SH-SY5Y (cell line): ENCODE data around the gene CLIP2.

Source experiments
- GATA2 ChIP-seq: IDR thresholded peaks from 2 replicates; pipeline ENCODE4 v1.6.1; 2011; ENCODE audit warnings: mild to moderate bottlenecking, low read depth, low read length
- GATA3 ChIP-seq: IDR thresholded peaks from 2 replicates; pipeline ENCODE4 v1.6.1; 2011; ENCODE audit warnings: low read depth, mild to moderate bottlenecking, low read length, moderate library complexity

CLIP2 gene

DNA sequence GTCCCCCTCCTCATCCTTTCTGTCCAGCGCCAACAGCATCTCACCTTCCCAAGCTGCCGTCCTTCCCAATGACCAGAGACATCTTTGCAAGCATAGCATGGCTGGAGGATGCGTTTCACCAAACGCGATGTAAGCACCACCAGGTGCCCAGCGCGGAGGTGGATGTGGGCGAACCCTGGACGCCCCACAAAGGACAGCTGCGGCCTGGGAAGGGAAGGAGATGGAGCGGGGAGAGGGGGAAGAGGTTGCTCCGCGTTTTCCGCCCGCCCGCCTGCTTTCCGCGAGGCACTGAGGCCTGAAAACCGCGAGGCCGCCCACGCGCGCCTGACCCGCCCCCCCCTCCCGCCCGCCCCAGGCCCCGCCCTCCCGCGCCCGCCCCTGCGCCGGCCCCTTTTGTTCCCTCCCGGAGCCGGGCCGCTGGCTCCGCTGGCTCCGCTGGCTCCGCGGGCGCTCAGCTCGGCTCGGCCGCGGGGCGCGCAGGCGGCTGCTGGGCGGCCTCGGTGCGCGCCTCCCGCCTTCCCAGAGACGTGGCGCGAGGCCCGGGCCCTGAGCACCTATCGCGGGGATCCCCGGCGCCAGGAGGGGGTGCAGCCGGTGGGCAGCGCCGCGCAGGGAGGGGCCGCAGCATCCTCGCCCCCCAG lies at the start of gene CLIP2:
CLIP2 (plus strand) TSS at position 390 of the 641 bp plus-strand sequence. CDS start 28,140 bp downstream, outside the sequence.
- TF ChIP-seq GATA2 (no peak), GATA3 (no peak)

DNA sequence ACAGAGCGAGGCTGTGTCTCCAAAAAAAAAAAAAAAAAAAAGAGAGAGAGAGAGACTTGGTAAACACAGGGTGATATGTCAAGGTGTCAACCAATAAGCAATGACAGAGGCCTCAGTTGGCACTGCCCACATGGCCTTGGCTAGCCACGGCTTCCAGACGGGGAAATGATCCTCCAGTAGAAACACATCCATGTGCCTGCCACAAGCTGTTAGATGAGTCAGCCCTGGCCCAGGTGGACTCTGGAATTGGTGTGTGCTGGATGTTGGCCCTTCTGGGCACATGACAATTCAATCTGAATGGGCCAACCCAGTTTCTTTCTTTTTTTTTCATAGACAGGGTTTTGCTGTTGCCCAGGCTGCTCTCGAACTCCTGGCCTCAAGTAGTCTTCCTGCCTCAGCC lies 48.7 kb upstream of the CLIP2 start:
- TF ChIP-seq GATA3: no peak
- no peak for TF ChIP-seq GATA2

DNA sequence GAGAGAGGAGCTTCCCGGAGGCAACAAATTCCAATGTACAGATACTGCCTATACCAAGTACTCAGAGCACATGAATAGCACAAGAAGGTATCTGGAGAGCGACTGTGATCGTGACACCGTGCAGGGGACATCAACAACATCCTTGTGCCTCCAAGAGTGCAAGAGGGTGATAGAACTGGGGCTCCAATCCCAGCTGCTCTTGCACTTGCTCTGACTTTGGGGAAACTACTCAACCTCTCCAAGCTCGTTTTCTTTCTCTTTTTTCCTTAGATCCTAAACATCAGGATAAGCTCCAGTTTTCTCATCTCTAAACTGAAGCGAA lies 47.1 kb upstream of the CLIP2 start:
- TF ChIP-seq GATA2 (no peak), GATA3 (no peak)

DNA sequence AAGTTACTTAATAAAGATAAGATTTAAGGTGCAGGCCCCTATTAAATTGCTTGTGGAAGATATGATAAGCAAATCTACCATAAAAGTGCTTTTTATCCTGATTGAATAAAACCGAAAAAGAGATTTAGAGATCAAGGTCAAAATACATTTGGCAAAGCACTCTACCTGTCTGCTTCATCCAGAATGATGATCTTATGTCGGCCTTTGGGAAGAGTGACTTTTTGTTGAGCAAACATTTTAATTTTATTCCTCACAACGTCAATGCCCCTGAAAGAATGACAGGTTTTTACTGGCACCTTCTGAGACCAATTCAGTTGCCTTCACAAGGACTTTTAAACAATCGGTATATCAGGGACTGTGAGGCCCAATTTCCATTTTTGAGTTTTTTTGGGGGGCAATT lies 42.7 kb upstream of the CLIP2 start:
- TF ChIP-seq GATA2: no peak
- no peak for TF ChIP-seq GATA3

DNA sequence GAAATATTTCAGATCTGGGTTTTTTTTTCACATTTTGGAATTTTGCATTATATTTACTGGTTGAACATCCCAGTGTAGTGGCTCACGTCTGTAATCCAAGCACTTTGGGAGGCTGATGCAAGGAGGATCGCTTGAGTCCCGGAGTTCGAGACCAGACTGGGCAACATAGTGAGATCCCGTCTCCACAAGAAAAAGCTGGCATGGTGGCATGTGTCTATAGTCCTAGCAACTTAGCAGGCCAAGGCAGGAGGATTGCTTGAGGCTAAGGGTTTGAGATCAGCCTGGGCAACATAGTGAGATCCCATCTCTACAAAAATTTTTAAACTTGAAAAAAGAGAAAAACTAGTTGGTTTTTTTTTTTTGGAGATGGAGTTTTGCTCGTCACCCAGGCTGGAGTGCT lies 41.1 kb upstream of the CLIP2 start:
- TF ChIP-seq GATA2 (no peak), GATA3 (no peak)

DNA sequence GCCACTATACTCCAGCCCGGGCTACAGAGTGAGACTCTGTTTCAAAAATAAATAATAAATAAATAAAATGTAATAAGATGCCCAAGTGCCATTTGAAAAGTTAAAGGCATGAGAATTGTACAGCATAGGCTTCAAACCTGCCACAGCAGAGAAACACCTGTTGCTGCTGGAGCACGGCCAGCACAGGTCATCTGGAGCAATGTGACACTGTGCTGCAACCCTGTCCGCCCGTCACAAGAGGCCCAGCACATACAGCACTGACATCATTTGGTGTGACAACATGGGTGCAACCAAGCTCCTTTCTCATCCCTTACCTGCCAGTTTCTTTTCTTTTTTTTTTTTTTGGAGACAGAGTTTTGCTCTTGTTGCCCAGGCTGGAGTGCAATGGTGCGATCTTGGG lies 36.3 kb upstream of the CLIP2 start:
- TF ChIP-seq GATA3 (no peak), GATA2 (no peak)

DNA sequence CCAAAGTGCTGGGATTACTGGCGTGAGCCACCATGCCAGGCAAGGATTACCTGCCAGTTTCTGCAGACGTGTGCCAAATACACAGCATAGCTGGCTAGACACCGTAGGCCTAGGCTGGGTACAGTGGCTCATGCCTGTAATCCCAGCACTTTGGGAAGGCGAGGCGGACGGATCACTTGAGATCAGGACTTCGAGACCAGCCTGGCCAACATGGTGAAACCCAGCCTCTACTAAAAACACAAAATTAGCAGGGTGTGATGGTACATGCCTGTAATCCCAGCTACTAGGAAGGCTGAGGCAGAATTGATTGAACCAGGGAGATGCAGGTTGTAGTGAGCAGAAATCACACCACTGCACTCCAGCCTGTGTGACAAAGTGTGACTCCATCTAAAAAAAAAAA lies 35.9 kb upstream of the CLIP2 start:
- TF ChIP-seq GATA3: no peak
- TF ChIP-seq GATA2: no peak

DNA sequence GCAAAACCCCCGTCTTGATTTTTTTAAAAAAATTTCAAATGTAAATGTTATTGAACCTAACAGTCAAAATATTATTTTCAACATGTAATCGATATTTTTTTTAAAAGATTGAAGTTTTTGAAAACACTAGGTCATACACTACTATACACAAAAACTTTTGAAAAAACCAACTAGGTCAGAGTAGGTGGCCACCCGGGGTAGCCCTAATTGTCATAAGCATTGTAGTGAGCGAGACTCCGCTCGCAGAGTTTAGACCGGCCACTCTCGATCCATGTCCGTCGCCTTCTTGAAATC lies 35.4 kb upstream of the CLIP2 start:
- TF ChIP-seq GATA2: no peak

DNA sequence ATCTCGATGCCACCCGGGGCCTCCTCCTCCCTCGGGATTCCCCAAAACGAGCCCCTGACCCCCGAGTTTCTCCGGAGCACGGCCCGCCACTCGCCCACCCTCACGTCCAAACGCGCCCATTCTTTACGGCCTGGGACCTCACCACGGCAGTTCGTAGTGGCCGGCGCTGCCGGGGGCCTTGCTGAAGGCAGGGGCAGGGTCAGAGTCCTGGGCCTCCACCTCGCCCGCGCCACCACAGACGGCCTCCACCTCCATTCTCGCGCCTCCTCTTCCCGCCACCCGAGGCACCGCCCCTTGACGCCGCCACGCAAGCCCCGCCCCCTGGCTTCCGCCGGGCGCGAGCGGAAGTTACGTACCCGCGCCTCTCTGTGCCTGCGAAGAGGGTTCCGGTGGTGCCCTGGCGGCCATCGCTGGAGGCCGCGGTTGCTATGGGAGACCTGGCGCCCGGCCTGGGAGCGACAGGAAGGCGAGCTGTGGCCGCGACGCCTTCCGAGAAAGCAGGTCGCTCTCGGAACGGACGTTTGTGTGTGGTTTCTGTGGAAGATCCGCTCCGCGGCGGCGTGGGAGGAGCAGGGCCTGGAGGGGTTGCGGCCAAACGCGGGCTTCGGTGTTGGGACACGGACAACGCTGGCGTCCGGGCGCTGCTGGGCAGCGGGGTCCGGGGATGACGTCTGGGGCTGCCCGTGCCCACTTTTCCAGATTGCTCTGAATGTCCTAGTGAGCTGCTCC lies 34.9 kb upstream of the CLIP2 start, which contains the start of gene RFC2:
RFC2 (minus strand) TSS at position 271 of the 729 bp plus-strand sequence; CDS start at position 255, 16 bp downstream.
- TF ChIP-seq GATA3 (no peak), GATA2 (no peak)

DNA sequence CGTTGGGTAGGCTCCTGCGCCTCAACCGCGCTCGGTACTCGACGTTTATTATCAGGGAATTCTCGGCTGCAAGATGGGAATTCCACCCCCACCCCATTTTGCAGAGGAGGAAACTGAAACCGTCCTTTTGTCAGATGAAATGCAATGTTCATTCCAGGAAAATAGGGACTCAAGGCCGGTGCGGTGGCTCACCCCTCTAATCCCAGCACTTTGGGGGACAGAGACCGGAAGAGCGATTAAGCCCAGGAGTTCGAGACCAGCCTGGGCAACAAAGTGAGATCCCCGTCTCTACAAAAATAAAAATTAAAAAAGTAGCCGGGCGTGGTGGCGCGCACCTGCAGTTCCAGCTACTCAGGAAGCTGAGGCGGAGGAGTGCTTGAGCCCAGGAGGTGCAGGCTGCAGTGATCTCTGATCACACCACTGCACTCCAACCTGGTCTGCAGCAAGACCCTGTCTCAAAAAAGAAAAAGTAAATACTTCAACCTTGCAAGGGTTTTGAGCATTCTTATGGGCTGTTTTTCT lies 34.3 kb upstream of the CLIP2 start:
- TF ChIP-seq GATA2 (no peak), GATA3 (no peak)

DNA sequence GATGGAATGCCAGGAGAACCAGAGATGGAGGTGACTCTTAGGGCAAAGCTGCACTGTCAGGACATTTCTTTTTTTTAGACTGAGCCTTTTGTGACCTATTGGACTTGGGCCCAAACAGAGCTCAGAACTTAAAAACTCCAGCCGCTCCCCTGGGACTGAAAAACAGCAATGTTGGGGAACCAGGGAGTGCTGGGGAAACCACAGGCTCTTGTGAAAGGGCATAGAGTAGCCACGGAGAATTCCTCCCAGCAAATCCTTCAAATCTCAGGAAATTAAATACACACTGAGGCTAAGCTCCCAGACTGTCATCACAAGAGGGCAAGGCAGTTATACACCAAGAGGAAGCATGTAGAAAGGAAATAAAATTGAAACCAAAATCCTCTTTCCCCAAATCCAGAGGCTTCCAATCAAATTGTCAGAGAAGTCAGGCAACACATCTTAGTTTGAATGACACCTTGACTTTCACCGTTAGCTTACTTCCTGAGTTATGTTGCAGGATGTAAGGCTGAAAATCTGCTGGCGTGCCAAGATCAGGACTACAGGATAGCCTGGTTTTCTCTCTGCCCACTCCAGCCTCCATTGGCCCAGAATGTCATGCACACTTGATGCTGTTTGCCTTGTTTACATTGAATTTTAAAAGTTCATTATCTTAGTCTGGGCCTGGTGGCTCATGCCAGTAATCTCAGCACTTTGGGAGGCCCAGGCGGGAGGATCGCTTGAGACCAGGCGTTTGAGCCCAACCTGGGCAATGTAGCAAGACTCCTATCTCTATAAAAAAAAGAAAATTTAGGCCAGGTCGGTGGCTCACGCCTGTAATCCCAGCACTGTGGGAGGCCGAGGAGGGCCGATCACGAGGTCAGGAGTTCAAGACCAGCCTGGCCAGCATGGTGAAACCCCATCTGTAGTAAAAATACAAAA lies 32.5 kb upstream of the CLIP2 start:
- TF ChIP-seq GATA2 (no peak), GATA3 (no peak)

DNA sequence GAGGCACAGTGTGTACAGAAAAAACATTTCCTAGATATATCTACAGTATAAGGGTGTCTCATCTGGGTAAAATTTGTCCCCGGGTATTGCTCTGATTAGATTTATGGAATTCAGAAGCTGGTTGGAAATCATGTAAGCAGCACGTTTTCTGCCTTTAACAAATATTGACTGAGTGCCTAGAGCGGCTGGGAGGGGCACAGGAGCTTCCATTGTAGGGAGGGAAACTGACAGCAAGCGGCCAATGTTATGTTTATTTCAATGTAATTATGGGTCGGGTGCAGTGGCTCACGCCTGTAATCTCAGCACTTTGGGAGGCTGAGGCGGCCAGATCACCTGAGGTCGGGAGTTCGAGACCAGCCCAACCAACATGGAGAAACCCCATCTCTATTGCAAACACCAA lies 30.6 kb upstream of the CLIP2 start:
- no peak for TF ChIP-seq GATA3
- TF ChIP-seq GATA2: no peak

DNA sequence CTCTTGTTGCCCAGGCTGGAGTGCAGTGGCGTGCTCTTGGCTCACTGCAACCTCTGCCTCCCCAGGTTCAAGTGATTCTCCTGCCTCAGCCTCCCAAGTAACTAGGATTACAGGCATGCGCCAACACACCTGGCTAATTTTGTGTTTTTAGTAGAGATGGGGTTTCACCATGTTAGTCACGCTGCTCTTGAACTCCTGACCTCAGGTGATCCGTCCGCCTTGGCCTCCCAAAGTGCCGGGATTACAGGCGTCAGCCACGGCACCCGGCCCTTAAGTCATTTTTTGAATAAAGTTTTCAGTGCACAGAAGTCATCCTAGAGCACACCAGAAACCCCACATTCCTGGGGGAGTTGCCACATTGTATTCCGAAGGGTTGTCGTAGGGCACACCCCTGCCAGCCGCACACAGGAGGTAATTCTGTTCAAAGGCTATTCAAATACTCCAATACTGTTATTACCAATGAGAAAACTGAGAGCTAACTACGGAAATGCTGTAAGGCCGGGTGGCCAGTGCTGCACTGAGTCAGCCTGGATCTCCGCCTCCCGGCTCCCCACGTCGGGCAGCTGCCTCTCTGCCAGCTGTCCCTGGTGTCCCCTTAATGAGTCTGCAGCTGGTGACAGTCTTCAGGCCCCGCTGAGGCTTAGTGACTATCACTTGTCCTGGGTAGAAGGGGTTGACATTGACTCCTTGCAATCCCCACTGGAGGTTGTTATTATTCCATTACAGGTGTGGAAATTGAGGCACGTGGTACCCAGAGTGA lies 26.4 kb upstream of the CLIP2 start:
- TF ChIP-seq GATA2 (no peak), GATA3 (no peak)

DNA sequence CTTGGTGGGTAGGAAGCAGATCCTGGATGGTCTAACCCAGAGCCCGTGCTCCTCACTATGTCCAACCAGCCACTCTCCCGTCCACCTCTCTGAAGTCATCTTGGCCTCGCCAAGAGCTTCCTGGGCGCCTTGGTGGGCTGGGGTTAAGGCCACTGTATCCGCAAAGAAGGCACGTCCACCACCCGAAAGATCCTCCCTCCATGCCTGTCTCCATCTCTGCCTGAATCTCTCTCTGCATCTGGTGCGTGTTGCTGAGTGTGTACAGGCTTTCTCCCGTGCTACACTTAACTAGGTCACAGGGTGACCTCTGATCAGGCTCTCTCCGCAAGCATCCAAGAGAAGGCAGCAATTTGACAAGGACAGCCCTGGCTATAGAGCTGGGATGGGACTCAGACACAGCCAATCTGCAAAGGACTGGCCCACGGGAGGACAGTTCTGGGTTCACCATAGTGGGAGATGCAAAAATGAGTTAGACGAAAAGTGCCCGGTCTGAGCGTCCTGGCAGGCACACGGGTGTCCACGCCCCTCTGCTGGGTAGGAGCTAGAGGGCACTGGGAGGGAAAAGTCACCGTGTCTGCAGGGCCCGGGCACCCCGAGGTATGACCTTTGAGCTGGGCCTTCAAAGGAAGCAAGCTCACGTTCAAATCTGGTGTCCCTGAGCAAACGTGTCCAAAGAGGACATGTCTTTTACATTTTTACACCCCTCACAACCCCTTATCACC lies 25.6 kb upstream of the CLIP2 start:
- TF ChIP-seq GATA3 (no peak), GATA2 (no peak)
